ENCODE measurements around the gene SMYD3.

SMYD3 gene

GRCh38 chr1:246491551-246492053, 15.5 kb downstream of the SMYD3 start (continued):
- TF ChIP-seq BCL11B (tag by site-specific recombination; IDR thresholded peaks at IDR 0.05; ENCODE audit: low read depth), result no peak
- TF ChIP-seq ZNF121 (tag by site-specific recombination; IDR thresholded peaks at IDR 0.05), result no peak

GRCh38 chr1:246488674-246489073, 18.4 kb downstream of the SMYD3 start:
- ChIA-PET CTCF (no interaction called here), POLR2A (no interaction called here)
- H3K27ac ChIP-seq (ENCODE audit: extremely low read depth, low read depth, low read length), result no peak overlapping the region

GRCh38 chr1:246483569-246483933, 23.5 kb downstream of the SMYD3 start:
- ChIA-PET CTCF (interaction anchor here (1.0 kb wide), 1 partner anchor 10 kb away, joined by 3 read pairs; no protein-coding TSS in a partner anchor), POLR2A (no interaction called here)
- no peaks in the 10 kb centered on the region for H3K4me1 ChIP-seq (ENCODE audit: control insufficient read depth, insufficient read depth, low read length)
- H3K36me3 ChIP-seq (ENCODE audit: control insufficient read depth in 2 of 2, insufficient read depth in 1 of 2, low read length in 2 of 2), result no peaks in the 10 kb centered on the region
- no peaks in the 10 kb centered on the region for H3K9me3 ChIP-seq (ENCODE audit: control insufficient read depth, insufficient read depth, low read depth, low read length)
- TF ChIP-seq ZNF48 (tag by site-specific recombination; IDR thresholded peaks at IDR 0.05) (no peak), TRIM28 (IDR thresholded peaks at IDR 0.05; ENCODE audit: borderline replicate concordance, low read length) (no peak), ZNF416 (tag by site-specific recombination; IDR thresholded peaks at IDR 0.05) (no peak), ZFHX2 (tag by site-specific recombination; conservative IDR thresholded peaks at IDR 0.05) (no peak), ZNF585B (tag by site-specific recombination; IDR thresholded peaks at IDR 0.05) (no peak), KLF9 (tag by site-specific recombination; IDR thresholded peaks at IDR 0.05; ENCODE audit: low read depth) (no peak)
- H3K4me3 ChIP-seq (ENCODE audit: low read depth, low read length), result no peak overlapping the region
- H3K27ac ChIP-seq (ENCODE audit: extremely low read depth, low read depth, low read length), result no peak overlapping the region

More at GRCh38 chr1:246488674-246489073, 18.4 kb downstream of the SMYD3 start:
- Histone ChIP-seq H3K4me1 (ENCODE audit: control insufficient read depth, insufficient read depth, low read length) (no peaks in the 10 kb centered on the region), H3K9me3 (ENCODE audit: control insufficient read depth, insufficient read depth, low read depth, low read length) (no peaks in the 10 kb centered on the region), H3K4me3 (ENCODE audit: low read depth, low read length) (no peak overlapping the region), H3K36me3 (ENCODE audit: control insufficient read depth in 2 of 2, insufficient read depth in 1 of 2, low read length in 2 of 2) (no peaks in the 10 kb centered on the region)
- TF ChIP-seq ZNF148 (tag by site-specific recombination; IDR thresholded peaks at IDR 0.05; ENCODE audit: borderline replicate concordance) (no peak), ZFP37 (tag by site-specific recombination; IDR thresholded peaks at IDR 0.05) (no peak), PATZ1 (tag by site-specific recombination; IDR thresholded peaks at IDR 0.05) (no peak), ZNF274 (IDR thresholded peaks at IDR 0.05; ENCODE audit: low read length) (no peak), ZNF274 (tag by site-specific recombination; IDR thresholded peaks at IDR 0.05; ENCODE audit: borderline replicate concordance) (no peak), ZNF707 (tag by site-specific recombination; IDR thresholded peaks at IDR 0.05) (no peak), ZNF76 (tag by site-specific recombination; IDR thresholded peaks at IDR 0.05; ENCODE audit: borderline replicate concordance, low read depth) (no peak), TCF7L2 (IDR thresholded peaks at IDR 0.05; ENCODE audit: borderline replicate concordance, low read depth, low read length) (no peak), KLF9 (tag by site-specific recombination; IDR thresholded peaks at IDR 0.05; ENCODE audit: low read depth) (no peak), MYNN (tag by site-specific recombination; IDR thresholded peaks at IDR 0.05; ENCODE audit: borderline replicate concordance) (no peak), ZNF416 (tag by site-specific recombination; IDR thresholded peaks at IDR 0.05) (no peak), HOXC10 (CRISPR knock-in tag; IDR thresholded peaks at IDR 0.05) (no peak)
- TF ChIP-seq, protein P1, sequence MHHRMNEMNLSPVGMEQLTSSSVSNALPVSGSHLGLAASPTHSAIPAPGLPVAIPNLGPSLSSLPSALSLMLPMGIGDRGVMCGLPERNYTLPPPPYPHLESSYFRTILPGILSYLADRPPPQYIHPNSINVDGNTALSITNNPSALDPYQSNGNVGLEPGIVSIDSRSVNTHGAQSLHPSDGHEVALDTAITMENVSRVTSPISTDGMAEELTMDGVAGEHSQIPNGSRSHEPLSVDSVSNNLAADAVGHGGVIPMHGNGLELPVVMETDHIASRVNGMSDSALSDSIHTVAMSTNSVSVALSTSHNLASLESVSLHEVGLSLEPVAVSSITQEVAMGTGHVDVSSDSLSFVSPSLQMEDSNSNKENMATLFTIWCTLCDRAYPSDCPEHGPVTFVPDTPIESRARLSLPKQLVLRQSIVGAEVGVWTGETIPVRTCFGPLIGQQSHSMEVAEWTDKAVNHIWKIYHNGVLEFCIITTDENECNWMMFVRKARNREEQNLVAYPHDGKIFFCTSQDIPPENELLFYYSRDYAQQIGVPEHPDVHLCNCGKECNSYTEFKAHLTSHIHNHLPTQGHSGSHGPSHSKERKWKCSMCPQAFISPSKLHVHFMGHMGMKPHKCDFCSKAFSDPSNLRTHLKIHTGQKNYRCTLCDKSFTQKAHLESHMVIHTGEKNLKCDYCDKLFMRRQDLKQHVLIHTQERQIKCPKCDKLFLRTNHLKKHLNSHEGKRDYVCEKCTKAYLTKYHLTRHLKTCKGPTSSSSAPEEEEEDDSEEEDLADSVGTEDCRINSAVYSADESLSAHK (tag by site-specific recombination; IDR thresholded peaks at IDR 0.05), result no peak
